Thoracic aorta (tissue), 2 donors: ENCODE data around the gene CACNA2D2. TPM values are rescaled to one million over a fixed set of nuclear protein-coding genes. Genes with fewer than 3 reads are reported as not detected.

ENCODE experiments used
- ATAC-seq: fragments of 150-250 bp; one replicate; pipeline ENCODE4 v1.8.0; 2017; ENCODE audit warnings: low read depth; ENCODE audit not compliant: insufficient number of reproducible peaks, low FRiP score
- DNase-seq: peaks from one replicate; pipeline ENCODE4 v3.0.0-alpha.2; 2020; ENCODE audit warnings: low spot score
- H3K27ac ChIP-seq, 2 donors: fragments of 200-600 bp; sonication (generic); 1 replicate in 1 of 2; 2 replicates in 1 of 2; pipeline ENCODE4 v1.5.1; 2016; ENCODE audit warnings: mild to moderate bottlenecking in 2 of 2, moderate library complexity in 2 of 2
- H3K27me3 ChIP-seq: fragments of 200-600 bp; sonication (generic); replicated peaks from 2 replicates; pipeline ENCODE4 v1.6.0; 2016; ENCODE audit warnings: mild to moderate bottlenecking; ENCODE audit not compliant: insufficient read depth
- H3K36me3 ChIP-seq: fragments of 200-600 bp; sonication (generic); one replicate; pipeline ENCODE4 v1.5.1; 2016
- H3K4me1 ChIP-seq, 2 donors: fragments of 200-600 bp; sonication (generic); 1 replicate in 1 of 2; 2 replicates in 1 of 2; pipeline versions ENCODE4 v1.5.1 to v1.6.0; 2016; ENCODE audit warnings: low read depth in 2 of 2, mild to moderate bottlenecking in 1 of 2; ENCODE audit not compliant: control insufficient read depth in 1 of 2
- H3K4me3 ChIP-seq: fragments of 200-600 bp; sonication (generic); 2 replicates; pipeline ENCODE4 v1.5.1; 2016; ENCODE audit warnings: mild to moderate bottlenecking
- H3K9me3 ChIP-seq: fragments of 200-600 bp; sonication (generic); 2 replicates; pipeline ENCODE4 v1.5.1; 2016
- total RNA-seq, 2 donors: library from RNA; depleted of rRNA; stranded (reverse); fragments of >200 nt; gene quantifications; one replicate each; pipeline versions ENCODE4 v1.1.0 to v1.2.3, GENCODE V29; 2016
- TF ChIP-seq, protein P1 (sequence below): fragments of 200-600 bp; sonication (generic); IDR thresholded peaks from one replicate; pipeline ENCODE4 v1.5.1; 2019; ENCODE audit warnings: antibody characterized with exemption

The CACNA2D2 gene
- total RNA-seq, 2 donors from 2014 or later: 2.3 to 4.2 TPM

DNA sequence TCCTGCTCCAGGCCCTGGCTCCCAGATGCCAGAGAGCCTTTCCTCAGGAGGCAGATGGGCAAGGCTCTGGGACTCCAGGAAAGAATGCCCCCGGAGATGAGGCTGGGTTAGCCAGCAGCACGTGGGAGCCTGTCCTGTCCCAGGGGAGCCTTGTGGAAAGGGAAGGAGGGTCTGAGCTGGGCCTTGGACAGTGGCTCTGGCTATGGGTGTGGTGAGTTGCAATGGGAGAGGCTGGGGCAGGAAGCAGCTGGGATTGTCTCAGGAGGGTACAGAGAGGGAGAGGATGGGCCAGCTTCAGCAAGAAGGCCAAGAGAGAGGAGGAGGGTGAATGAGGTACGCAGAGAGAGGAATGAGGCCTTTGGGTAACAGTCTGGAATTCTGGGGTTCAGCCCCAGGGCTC, 17.4 kb upstream of the CACNA2D2 start:
- DNase-seq (no peak), ATAC-seq (no peak)
- Histone ChIP-seq H3K27me3 (no peaks in the 10 kb centered on the region), H3K4me3 (no peak overlapping the region), H3K4me1 (peaks cover 0 to 11% of the 10 kb centered on the region in 2 donors), H3K36me3 (no peaks in the 10 kb centered on the region), H3K27ac (no peak overlapping the region), H3K9me3 (no peaks in the 10 kb centered on the region)
- TF ChIP-seq, protein P1, sequence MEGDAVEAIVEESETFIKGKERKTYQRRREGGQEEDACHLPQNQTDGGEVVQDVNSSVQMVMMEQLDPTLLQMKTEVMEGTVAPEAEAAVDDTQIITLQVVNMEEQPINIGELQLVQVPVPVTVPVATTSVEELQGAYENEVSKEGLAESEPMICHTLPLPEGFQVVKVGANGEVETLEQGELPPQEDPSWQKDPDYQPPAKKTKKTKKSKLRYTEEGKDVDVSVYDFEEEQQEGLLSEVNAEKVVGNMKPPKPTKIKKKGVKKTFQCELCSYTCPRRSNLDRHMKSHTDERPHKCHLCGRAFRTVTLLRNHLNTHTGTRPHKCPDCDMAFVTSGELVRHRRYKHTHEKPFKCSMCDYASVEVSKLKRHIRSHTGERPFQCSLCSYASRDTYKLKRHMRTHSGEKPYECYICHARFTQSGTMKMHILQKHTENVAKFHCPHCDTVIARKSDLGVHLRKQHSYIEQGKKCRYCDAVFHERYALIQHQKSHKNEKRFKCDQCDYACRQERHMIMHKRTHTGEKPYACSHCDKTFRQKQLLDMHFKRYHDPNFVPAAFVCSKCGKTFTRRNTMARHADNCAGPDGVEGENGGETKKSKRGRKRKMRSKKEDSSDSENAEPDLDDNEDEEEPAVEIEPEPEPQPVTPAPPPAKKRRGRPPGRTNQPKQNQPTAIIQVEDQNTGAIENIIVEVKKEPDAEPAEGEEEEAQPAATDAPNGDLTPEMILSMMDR: no peak

DNA sequence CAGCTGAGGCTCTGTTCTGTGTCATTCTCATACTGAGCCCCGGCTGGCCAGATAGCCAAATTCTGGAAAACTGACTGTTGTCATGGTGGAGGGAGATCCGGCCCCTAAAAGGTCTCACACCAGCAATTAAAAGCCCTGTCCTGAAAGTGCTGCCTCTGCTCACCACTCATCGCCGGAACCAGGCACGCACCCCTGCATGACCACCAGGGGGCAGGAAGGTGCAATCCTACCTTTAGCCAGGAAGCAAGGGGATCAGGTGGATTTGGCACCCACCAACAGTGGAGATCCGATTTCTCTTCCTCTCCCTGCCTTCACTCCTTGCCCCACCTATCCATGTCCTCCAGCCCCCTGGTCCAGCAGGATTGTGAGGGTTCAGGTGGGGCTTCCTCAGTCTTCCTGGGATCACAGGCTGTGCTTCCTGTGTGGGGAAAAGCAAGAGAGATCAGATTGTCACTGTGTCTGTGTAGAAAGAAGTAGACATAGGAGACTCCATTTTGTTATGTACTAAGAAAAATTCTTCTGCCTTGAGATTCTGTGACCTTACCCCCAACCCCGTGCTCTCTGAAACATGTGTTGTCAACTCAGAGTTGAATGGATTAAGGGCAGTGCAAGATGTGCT, 16.1 kb upstream of the CACNA2D2 start:
- ATAC-seq (no peak), DNase-seq (no peak)
- Histone ChIP-seq H3K36me3 (no peaks in the 10 kb centered on the region), H3K9me3 (no peaks in the 10 kb centered on the region), H3K27me3 (no peaks in the 10 kb centered on the region), H3K4me1 (peaks cover 0 to 19% of the 10 kb centered on the region in 2 donors), H3K4me3 (no peak overlapping the region), H3K27ac (no peak overlapping the region)
- TF ChIP-seq, protein P1: peak; percentile 85

DNA sequence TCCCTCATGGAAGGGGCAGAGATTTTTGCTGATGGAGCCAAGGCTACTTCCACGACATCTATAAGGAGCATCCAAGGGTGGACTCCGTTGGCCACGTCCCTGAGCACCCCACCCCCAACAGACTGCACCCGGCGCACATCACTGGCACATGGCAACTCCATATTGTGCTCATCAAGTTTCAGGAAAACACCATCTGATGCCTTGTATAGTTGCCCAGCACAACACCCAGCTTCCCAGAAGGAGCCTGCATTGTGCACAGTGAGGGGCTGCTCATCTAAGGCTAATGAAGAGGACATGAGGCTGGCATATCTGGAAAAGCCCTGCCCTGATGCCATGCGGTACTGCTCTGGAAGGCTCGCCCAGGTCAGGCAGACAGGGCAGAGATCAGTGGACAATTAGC, 15.0 kb upstream of the CACNA2D2 start:
- TF ChIP-seq, protein P1: no peak
- DNase-seq: no peak
- Histone ChIP-seq H3K4me1 (peaks cover 0 to 19% of the 10 kb centered on the region in 2 donors), H3K9me3 (no peaks in the 10 kb centered on the region), H3K4me3 (no peak overlapping the region), H3K36me3 (no peaks in the 10 kb centered on the region), H3K27ac (no peak overlapping the region), H3K27me3 (no peaks in the 10 kb centered on the region)
- ATAC-seq: no peak

DNA sequence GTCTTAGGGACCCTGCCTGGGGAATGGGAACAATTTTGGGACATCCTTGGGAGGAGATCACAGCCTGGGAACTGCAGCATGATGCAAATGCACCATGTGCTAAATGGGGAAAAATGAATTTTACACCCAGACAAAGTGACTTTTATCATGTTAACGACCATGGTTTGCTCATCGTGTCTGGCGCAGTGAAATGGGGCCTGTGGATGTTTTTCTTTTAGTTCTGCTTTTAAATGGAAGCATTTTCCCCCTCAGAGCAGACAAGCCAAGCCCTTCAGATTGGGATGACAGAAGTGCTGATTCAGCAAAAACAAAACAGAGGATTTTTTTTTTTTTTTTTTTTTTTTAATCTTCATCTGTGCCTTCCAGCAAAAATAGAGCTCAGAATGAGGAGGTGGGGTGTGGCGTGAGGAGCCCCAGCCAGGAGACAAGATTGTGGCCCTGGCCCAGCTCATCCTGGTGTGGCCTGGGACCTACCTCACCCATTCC, 14.3 kb upstream of the CACNA2D2 start:
- Histone ChIP-seq H3K27ac (no peak overlapping the region), H3K4me3 (no peak overlapping the region), H3K4me1 (peaks cover 0 to 19% of the 10 kb centered on the region in 2 donors), H3K36me3 (no peaks in the 10 kb centered on the region), H3K27me3 (no peaks in the 10 kb centered on the region), H3K9me3 (no peaks in the 10 kb centered on the region)
- TF ChIP-seq, protein P1: no peak
- ATAC-seq (no peak), DNase-seq (no peak)

DNA sequence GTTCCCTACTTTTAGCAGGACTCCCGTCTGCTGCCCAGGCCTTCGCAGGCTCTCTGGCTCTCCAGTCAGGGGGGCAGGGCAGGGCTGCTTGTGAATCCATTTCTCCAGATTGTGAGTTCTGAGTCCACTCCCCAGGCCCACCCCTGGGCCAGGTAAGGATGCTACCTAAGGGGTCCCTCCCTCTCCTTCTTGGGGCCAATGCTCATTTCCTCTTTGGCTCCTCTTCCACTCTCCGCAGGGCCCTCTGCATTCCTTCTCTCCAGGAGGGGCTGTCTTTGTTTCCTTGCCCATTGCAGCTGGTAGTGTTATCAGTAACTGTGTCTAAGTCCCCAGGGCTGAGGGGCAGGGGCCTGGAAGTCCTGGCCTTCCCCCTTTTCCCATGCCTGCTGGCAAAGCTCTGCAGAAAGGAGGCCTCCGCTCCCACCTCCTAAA, 13.0 kb upstream of the CACNA2D2 start:
- DNase-seq: no peak
- no peaks in the 10 kb centered on the region for H3K9me3 ChIP-seq
- H3K27ac ChIP-seq: peak overlapping the region in 1 of 2 donors; percentile 39
- H3K27me3 ChIP-seq: no peaks in the 10 kb centered on the region
- TF ChIP-seq, protein P1: no peak
- peaks cover 0 to 19% of the 10 kb centered on the region in 2 donors for H3K4me1 ChIP-seq
- no peaks in the 10 kb centered on the region for H3K36me3 ChIP-seq
- peak overlapping the region; percentile 63 for H3K4me3 ChIP-seq
- ATAC-seq: no peak
